WTC11 (cell line): ENCODE measurements around the gene MDGA2. TPM values are rescaled to one million over a fixed set of nuclear protein-coding genes. Genes with fewer than 3 reads are reported as not detected.
"Not testable (repeated sequence)": the region's sequence is repeated elsewhere in the genome, so short reads cannot be mapped to it uniquely, and the experiment has no call there.

Experiments used
- ATAC-seq: fragments of 200-7000 bp; cut with Tn5 transposase; 2 replicates; pipeline ENCODE4 v1.10.0; 2021; ENCODE audit warnings: mild to moderate bottlenecking, moderate library complexity
- CTCF ChIA-PET: fragments of 300-600 bp; sonication (Branson Sonifier 250); formaldehyde crosslinking; loops from one replicate; lab custom pipeline; 2021; ENCODE audit warnings: antibody characterized with exemption; lab: Charles Lee
- POLR2A ChIA-PET: fragments of 350-600 bp; sonication (Branson Sonifier 250); formaldehyde crosslinking; loops from one replicate; lab custom pipeline; 2021; ENCODE audit warnings: antibody characterized with exemption; lab: Charles Lee
- DNase-seq: peaks from one replicate; pipeline ENCODE4 v3.0.0; 2021; ENCODE audit warnings: low spot score
- H3K27ac Mint-ChIP-seq: 2 replicates; pipeline ENCODE4 v1.8.0; 2021; ENCODE audit warnings: mixed read lengths
- H3K27me3 Mint-ChIP-seq: 2 replicates; pipeline ENCODE4 v1.8.0; 2021; ENCODE audit warnings: low read depth, mild to moderate bottlenecking, moderate library complexity, mixed read lengths
- H3K36me3 Mint-ChIP-seq: 2 replicates; pipeline ENCODE4 v1.8.0; 2021; ENCODE audit warnings: mixed read lengths
- H3K4me1 Mint-ChIP-seq: 2 replicates; pipeline ENCODE4 v1.8.0; 2022; ENCODE audit warnings: mixed read lengths
- H3K4me3 Mint-ChIP-seq: 2 replicates; pipeline ENCODE4 v1.8.0; 2021; ENCODE audit warnings: mild to moderate bottlenecking, moderate library complexity, mixed read lengths
- H3K9me3 Mint-ChIP-seq: 2 replicates; pipeline ENCODE4 v1.8.0; 2021; ENCODE audit warnings: mixed read lengths
- E2F1 ChIP-seq: sonication (generic); formaldehyde crosslinking; IDR thresholded peaks from 2 replicates; pipeline ENCODE4 v1.8.0; 2022; ENCODE audit warnings: mild to moderate bottlenecking, missing genetic modification reagents
- ESRRA ChIP-seq: sonication (generic); formaldehyde crosslinking; IDR thresholded peaks from 2 replicates; pipeline ENCODE4 v1.8.1; 2022; ENCODE audit warnings: mild to moderate bottlenecking, missing genetic modification reagents, borderline replicate concordance
- GABPB1 ChIP-seq: sonication (generic); formaldehyde crosslinking; IDR thresholded peaks from 2 replicates; pipeline ENCODE4 v1.8.1; 2023; ENCODE audit warnings: mild to moderate bottlenecking, missing genetic modification reagents
- GTF2I ChIP-seq: fragments of 250-450 bp; sonication (Bioruptor Pico); conservative IDR thresholded peaks from 2 replicates; pipeline ENCODE4 v1.4.0; 2021; ENCODE audit warnings: mild to moderate bottlenecking
- IRF1 ChIP-seq: sonication (generic); formaldehyde crosslinking; IDR thresholded peaks from 2 replicates; pipeline ENCODE4 v1.8.0; 2023; ENCODE audit warnings: missing genetic modification reagents
- JAZF1 ChIP-seq: fragments of 250-450 bp; sonication (Bioruptor Pico); IDR thresholded peaks from 2 replicates; pipeline ENCODE4 v1.9.0; 2021; ENCODE audit warnings: moderate library complexity, mild to moderate bottlenecking, inconsistent platforms
- MAX ChIP-seq: sonication (generic); formaldehyde crosslinking; IDR thresholded peaks from 2 replicates; pipeline ENCODE4 v1.8.0; 2022; ENCODE audit warnings: mild to moderate bottlenecking, missing genetic modification reagents
- MLX ChIP-seq: sonication (generic); formaldehyde crosslinking; IDR thresholded peaks from 2 replicates; pipeline ENCODE4 v1.8.1; 2023; ENCODE audit warnings: mild to moderate bottlenecking, missing genetic modification reagents, moderate library complexity
- MXD4 ChIP-seq: fragments of 250-450 bp; sonication (Bioruptor Pico); IDR thresholded peaks from 2 replicates; pipeline ENCODE4 v1.8.0; 2021; ENCODE audit warnings: mild to moderate bottlenecking, moderate library complexity, borderline replicate concordance
- SMAD3 ChIP-seq: sonication (generic); formaldehyde crosslinking; IDR thresholded peaks from 2 replicates; pipeline ENCODE4 v1.8.0; 2022; ENCODE audit warnings: missing genetic modification reagents, mild to moderate bottlenecking, borderline replicate concordance
- SOX15 ChIP-seq: fragments of 250-450 bp; sonication (Bioruptor Pico); IDR thresholded peaks from 2 replicates; pipeline ENCODE4 v1.9.0; 2021; ENCODE audit warnings: mild to moderate bottlenecking
- STAT6 ChIP-seq: sonication (generic); formaldehyde crosslinking; conservative IDR thresholded peaks from 2 replicates; pipeline ENCODE4 v1.8.1; 2023; ENCODE audit warnings: mild to moderate bottlenecking, low read depth, missing genetic modification reagents, moderate library complexity
- TCF7 ChIP-seq: sonication (generic); formaldehyde crosslinking; IDR thresholded peaks from 2 replicates; pipeline ENCODE4 v1.8.0; 2022; ENCODE audit warnings: mild to moderate bottlenecking, low read depth, missing genetic modification reagents, moderate library complexity
- TEAD1 ChIP-seq: sonication (generic); formaldehyde crosslinking; IDR thresholded peaks from 2 replicates; pipeline ENCODE4 v1.8.0; 2022; ENCODE audit warnings: mild to moderate bottlenecking, missing genetic modification reagents
- USF2 ChIP-seq: sonication (generic); formaldehyde crosslinking; IDR thresholded peaks from 2 replicates; pipeline ENCODE4 v1.8.1; 2023; ENCODE audit warnings: mild to moderate bottlenecking, missing genetic modification reagents, moderate library complexity
- ZMAT4 ChIP-seq: fragments of 250-450 bp; sonication (Bioruptor Pico); IDR thresholded peaks from 2 replicates; pipeline ENCODE4 v1.9.0; 2021; ENCODE audit warnings: mild to moderate bottlenecking
- ZNF121 ChIP-seq: sonication (generic); formaldehyde crosslinking; IDR thresholded peaks from 2 replicates; pipeline ENCODE4 v1.8.0; 2023; ENCODE audit warnings: missing genetic modification reagents
- ZNF138 ChIP-seq: sonication (generic); formaldehyde crosslinking; conservative IDR thresholded peaks from 2 replicates; pipeline ENCODE4 v1.8.1; 2022; ENCODE audit warnings: mild to moderate bottlenecking, moderate library complexity, missing genetic modification reagents
- ZNF281 ChIP-seq: sonication (generic); formaldehyde crosslinking; IDR thresholded peaks from 2 replicates; pipeline ENCODE4 v1.8.0; 2023; ENCODE audit warnings: mild to moderate bottlenecking, missing genetic modification reagents
- ZNF317 ChIP-seq: sonication (generic); formaldehyde crosslinking; IDR thresholded peaks from 2 replicates; pipeline ENCODE4 v1.8.1; 2023; ENCODE audit warnings: low read depth, mild to moderate bottlenecking, moderate library complexity, missing genetic modification reagents, borderline replicate concordance
- ZNF512 ChIP-seq: sonication (generic); formaldehyde crosslinking; IDR thresholded peaks from 2 replicates; pipeline ENCODE4 v1.8.1; 2022; ENCODE audit warnings: missing genetic modification reagents, borderline replicate concordance
- total RNA-seq: library from RNA; stranded (reverse); gene quantifications from 3 replicates; pipeline ENCODE4 v1.2.3, GENCODE V29; 2021

Gene MDGA2
- total RNA-seq, 1 experiment from 2014 or later: 4.9 TPM

GRCh38 chr14:47194055-47194454 lies 481.4 kb downstream of the MDGA2 start:
- no peak overlapping the region for H3K27ac Mint-ChIP-seq
- POLR2A ChIA-PET: no interaction called here
- no peak overlapping the region for H3K4me3 Mint-ChIP-seq
- TF ChIP-seq IRF1 (CRISPR knock-in tag): no peak
- TF ChIP-seq USF2: no peak
- no peak for TF ChIP-seq ZNF121 (CRISPR knock-in tag)
- no peak for TF ChIP-seq ZNF138 (CRISPR knock-in tag)
- no peak for TF ChIP-seq MLX (CRISPR knock-in tag)
- TF ChIP-seq MXD4: no peak
- no peak for TF ChIP-seq ZMAT4 (CRISPR knock-in tag)
- TF ChIP-seq GTF2I (CRISPR knock-in tag): no peak
- no peak for TF ChIP-seq E2F1
- no peak for TF ChIP-seq ZNF281 (CRISPR knock-in tag)
- TF ChIP-seq ZNF512: no peak
- ATAC-seq (no peak), DNase-seq (no peak)
- no peaks in the 10 kb centered on the region for H3K27me3 Mint-ChIP-seq
- H3K36me3 Mint-ChIP-seq: peaks cover 6% of the 10 kb centered on the region; the same call in 1 of the 2 replicates
- peaks cover 5% of the 10 kb centered on the region for H3K4me1 Mint-ChIP-seq
- CTCF ChIA-PET: no interaction called here
- H3K9me3 Mint-ChIP-seq: peaks cover 8% of the 10 kb centered on the region

GRCh38 chr14:47192203-47192602 lies 483.2 kb downstream of the MDGA2 start:
- H3K4me1 Mint-ChIP-seq, H3K36me3 Mint-ChIP-seq, ATAC-seq, H3K4me3 Mint-ChIP-seq, H3K9me3 Mint-ChIP-seq, DNase-seq, POLR2A ChIA-PET, H3K27ac Mint-ChIP-seq, CTCF ChIA-PET, H3K27me3 Mint-ChIP-seq: not testable (repeated sequence)

- peaks cover 1% of the 10 kb centered on the region for H3K9me3 Mint-ChIP-seq
- DNase-seq (no peak), ATAC-seq (no peak)
- H3K36me3 Mint-ChIP-seq: peaks cover 4% of the 10 kb centered on the region; the same call in 1 of the 2 replicates
- CTCF ChIA-PET: no interaction called here
- peaks cover 5% of the 10 kb centered on the region for H3K4me1 Mint-ChIP-seq
- no peaks in the 10 kb centered on the region for H3K27me3 Mint-ChIP-seq
- H3K27ac Mint-ChIP-seq: no peak overlapping the region
- H3K4me3 Mint-ChIP-seq: no peak overlapping the region
- POLR2A ChIA-PET: no interaction called here
- no peak for TF ChIP-seq JAZF1 (CRISPR knock-in tag)
- TF ChIP-seq MAX (CRISPR knock-in tag): no peak
- TF ChIP-seq ESRRA (CRISPR knock-in tag): no peak
- no peak for TF ChIP-seq ZNF317 (CRISPR knock-in tag)
- no peak for TF ChIP-seq TCF7 (CRISPR knock-in tag)
- TF ChIP-seq STAT6 (CRISPR knock-in tag): no peak
- no peak for TF ChIP-seq TEAD1 (CRISPR knock-in tag)
- TF ChIP-seq SOX15 (CRISPR knock-in tag): no peak
- no peak for TF ChIP-seq SMAD3 (CRISPR knock-in tag)
- TF ChIP-seq GABPB1 (CRISPR knock-in tag): no peak
These were observed 483.7 kb downstream of the MDGA2 start for GRCh38 chr14:47191700-47192099.
